NCI-H748 (cell line): ENCODE results near the gene IL36G.
"Not testable (repeated sequence)": the region's sequence is repeated elsewhere in the genome, so short reads cannot be mapped to it uniquely, and the experiment has no call there.

Experiments used
- DNase-seq: peaks from one replicate; lab custom pipeline; 2025; ENCODE audit not compliant: unreplicated experiment; lab: John Stamatoyannopoulos, UW

IL36G gene

GRCh38 chr2:112977559-112978056 lies at the start of gene IL36G:
IL36G (plus strand) TSS chr2:112978006; CDS start chr2:112978639, 633 bp downstream.
- DNase-seq = no peak

DNA sequence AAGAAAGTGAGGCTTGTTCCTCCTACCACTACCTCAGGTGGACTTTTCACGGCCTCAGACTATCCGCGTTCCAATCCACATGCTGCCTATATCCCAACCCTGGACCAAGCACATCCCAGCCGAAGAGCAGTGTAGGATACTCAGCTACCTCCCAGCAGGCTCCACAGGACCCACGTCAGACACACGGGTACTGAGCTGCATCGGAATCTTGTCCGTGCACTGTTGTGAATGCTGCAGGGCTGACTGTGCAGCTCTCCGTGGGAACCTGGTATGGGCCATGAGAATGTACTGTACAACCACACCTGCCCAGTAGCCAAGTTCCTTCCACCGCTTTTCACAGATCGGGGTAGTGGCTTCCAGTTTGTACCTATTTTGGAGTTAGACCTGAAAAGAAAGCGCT lies 44.5 kb upstream of the IL36G start:
- no peak for DNase-seq

- DNase-seq = not testable (repeated sequence)
These were observed 43.7 kb upstream of the IL36G start for GRCh38 chr2:112934117-112934516.

GRCh38 chr2:112936927-112937232 lies 40.9 kb upstream of the IL36G start:
- DNase-seq = no peak

DNA sequence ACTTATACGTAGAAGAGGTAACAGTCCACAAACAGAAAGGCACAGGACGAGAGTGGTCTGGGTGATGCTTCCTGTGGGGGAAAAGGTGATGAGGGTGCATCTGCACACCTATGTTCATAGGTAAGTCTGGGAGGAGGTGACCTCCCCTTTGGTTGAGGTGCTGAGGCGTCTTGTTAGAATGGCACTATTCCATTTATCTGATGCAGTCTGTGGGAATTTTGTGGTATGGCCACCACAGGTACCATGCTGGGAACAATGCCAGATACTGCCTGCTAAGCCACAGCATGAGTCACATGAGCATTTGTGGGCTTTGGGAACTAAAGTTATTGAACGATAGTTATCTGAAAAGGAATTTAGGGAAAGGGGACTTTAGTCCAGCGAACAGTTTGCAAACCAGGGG lies 38.9 kb upstream of the IL36G start:
- DNase-seq = no peak

DNA sequence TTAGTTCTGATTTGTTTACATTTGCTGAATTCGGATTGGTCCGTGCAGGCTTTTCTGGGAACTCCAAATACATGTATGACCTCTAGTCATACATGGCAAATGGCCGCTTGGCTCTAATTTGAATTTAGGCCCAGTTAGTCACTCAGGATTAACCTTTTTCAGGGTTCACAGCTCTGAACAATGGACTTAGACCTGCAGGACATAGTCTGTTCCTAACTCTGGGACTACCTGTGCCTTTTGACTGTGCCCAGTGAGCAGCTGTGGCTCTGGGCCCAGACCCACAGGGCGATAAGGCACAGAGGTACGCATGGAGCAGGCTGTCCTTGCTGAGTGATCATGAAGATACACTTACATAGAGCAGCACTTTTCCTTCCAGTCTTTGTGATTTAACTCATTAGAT lies 38.4 kb upstream of the IL36G start:
- no peak for DNase-seq

DNA sequence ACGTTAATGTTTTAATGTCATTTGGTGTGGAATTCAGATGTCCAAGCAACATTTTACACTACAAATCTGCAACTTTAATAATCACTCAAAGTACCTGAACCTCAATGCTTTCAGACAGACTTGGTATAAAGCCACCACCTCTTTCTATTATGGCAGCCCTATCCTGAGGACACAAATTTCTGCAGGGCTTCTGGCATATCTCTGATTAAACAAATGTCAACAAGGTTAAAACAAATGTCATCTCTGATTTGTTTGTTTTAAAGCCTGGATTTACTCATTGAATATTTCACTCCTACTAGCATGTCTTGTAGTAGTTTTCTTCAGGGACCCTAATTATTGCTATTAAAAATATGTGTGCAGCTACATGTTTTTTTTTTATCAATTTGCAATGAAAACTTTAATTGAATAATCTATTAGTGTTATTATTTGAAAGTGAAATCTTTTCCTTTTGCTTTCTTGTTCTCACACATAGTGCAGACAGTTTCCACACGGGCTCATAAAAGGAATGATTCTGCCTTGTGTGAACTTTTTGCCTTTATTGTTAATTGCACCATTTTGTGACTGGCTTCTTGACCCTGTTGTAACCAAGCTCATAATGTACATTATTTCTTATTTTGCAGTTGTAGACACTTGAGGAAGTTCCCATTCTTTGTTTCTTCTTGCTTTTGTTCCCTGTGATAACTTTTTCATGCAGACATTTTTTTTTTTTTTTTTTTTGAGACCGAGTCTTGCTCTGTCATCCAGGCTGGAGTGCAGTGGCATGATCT lies 36.8 kb upstream of the IL36G start:
- DNase-seq = no peak

DNA sequence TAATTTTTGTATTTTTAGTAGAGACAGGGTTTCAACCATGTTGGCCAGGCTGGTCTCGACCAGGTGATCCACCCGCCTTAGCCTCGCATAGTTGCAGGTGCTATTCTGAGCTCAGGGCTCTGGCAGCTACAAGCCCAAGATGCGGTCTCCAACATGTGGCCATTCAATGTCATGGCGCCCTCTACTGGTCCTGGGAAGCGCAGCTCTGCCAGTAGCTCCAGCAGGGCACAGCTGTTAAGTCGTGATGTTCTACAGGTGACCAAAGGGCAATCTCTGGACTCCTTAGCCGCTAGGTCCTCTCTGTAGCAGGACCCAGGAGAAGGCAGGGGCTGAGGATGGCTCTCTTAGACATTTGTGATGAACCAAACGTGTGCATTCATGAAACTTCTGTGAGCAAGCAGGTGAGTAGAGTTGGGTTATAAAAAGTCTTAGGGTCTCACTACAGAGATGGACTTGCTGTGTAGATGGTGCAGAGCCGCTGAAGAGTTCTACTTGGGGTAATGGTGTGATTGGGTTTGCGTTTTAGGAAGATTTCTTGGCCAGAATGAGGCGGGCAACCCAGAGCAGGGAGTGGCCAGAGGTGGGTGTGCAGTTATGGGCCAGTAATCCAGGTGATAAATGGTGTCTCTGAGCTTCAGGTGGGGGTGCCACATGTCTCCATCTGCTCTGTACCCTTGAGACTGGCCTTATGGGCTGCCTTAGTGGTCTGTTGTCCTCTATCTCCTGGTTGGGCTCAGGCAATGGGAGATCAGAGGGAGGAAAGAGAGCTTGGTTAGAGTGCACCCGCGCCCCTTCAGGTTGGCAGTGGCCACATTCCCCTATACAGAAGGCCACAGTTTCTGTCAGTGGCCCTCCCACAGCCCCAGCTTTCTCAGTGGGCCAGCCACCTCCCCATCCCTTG lies 35.8 kb upstream of the IL36G start:
- peak; percentile 76 for DNase-seq

- no peak for DNase-seq
These were observed 35.2 kb upstream of the IL36G start for GRCh38 chr2:112942654-112943002.

DNA sequence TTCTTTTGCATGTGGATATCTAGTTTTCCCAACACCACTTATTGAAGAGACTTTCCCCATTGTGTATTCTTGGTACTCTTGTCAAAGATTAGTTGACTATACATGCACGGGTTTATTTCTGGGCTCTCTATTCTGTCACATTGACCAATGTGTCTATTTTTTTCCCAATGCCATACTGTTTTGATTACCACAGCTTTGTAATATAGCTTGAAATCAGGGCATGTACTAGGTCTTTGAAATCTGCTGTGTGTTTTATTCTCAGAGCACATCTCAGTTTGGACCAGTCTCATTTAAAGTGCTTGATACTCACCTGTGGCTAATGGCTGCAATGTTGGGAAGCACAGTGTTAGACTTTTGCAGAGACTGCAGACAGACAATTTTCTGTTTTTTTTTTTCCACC lies 32.8 kb upstream of the IL36G start:
- no peak for DNase-seq

GRCh38 chr2:112946086-112946485 lies 31.7 kb upstream of the IL36G start:
- no peak for DNase-seq

- DNase-seq = no peak
These were observed 30.4 kb upstream of the IL36G start for GRCh38 chr2:112947374-112947773.

- no peak for DNase-seq
These were observed 28.4 kb upstream of the IL36G start for GRCh38 chr2:112949456-112949855.

- no peak for DNase-seq
These were observed 23.4 kb upstream of the IL36G start for GRCh38 chr2:112954364-112954763.

GRCh38 chr2:112957511-112957910 lies 20.3 kb upstream of the IL36G start:
- no peak for DNase-seq

DNA sequence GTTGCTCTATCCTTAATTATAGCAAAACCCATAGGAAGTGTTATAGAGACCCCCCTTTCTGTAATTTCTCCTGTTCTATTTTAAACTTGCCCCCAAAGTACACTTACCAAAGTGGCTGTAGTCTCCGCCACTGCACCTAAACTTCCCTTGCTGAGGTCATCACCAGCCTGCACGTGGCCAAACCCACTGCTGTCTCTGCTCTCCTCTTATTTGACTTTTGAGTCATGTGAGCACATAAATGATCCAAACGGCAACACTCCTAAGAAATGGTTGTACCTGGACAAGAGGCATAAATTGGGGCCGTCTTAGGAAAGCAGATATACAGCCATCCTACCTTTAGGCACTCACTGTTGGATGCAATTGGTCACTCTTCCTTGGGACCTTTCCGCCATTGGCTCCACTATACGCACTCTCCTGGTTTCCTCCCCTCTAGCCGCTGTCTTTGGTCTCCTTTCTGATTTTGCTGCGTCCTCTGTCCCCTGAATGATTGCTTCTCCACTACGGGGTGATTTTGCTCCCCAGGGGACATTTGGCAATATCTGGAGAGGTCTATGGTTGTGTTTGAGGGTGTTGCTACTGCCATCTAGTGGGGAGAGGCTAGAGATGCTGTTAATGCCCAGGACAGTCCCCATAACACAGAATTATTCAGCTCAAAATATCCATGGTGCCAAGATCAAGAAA lies 19.2 kb upstream of the IL36G start:
- peak; percentile 42 for DNase-seq

DNA sequence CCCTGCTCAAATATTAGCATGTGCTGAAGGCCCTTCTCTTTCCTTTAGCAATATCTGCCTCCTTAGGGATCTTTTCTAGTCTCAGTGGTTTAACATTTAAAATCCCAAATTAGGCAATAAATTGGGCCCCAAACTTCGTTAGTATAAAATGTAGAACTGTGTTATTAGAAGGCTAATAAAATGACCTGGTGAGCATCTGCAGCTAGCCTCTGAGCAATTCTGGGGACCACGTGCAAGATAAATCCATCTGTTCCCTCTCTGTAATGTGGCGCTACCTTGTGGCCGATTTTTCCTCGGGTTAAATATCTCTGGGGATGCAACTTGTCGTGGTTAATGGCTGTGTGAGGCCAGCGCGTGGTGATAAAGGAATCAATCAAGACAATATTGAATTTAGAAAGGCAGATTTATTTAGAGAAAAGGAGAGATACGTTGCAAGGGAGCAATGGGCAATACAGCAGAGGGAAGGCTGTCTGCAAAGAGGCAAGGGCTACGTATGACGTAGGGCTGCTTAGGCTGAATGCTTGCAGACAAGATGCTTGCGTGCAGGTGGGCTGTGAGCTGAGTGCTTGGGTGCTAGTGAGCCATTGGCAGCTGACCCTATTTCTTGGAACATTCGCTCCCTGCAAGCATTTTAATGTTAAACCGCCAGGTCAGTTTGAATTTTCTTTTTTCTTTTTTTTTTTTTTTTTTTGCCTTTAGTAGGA lies 18.5 kb upstream of the IL36G start:
- peak; percentile 6 for DNase-seq

DNA sequence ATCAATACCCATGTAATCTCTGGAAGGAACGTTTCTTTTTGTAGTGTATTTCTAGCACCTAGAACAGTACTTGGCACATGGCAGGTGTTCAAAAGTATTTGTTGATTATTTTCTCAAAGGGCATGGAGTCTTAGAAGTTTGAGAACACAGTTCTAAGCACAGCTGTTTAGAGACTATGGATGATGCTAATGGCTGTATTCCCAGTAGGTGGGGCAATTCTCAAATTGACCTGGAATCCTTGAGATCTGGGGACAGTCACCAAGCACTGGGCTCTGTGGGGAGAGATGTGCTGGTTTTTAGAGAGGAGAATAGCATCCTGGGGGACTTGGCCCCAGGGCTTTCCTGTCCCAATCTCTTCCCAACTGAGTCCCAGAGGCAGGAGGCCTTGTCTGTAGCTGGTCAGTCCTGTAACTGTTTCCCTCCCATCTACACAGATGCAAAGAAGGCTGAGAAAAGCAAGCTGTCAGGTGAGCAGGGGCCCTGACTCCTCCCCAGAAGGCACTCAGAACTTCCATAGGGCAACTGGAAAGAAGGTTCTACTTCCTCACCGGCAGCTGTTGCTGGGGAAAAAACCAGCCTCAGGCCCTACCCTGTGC lies 17.5 kb upstream of the IL36G start:
- DNase-seq = no peak

DNA sequence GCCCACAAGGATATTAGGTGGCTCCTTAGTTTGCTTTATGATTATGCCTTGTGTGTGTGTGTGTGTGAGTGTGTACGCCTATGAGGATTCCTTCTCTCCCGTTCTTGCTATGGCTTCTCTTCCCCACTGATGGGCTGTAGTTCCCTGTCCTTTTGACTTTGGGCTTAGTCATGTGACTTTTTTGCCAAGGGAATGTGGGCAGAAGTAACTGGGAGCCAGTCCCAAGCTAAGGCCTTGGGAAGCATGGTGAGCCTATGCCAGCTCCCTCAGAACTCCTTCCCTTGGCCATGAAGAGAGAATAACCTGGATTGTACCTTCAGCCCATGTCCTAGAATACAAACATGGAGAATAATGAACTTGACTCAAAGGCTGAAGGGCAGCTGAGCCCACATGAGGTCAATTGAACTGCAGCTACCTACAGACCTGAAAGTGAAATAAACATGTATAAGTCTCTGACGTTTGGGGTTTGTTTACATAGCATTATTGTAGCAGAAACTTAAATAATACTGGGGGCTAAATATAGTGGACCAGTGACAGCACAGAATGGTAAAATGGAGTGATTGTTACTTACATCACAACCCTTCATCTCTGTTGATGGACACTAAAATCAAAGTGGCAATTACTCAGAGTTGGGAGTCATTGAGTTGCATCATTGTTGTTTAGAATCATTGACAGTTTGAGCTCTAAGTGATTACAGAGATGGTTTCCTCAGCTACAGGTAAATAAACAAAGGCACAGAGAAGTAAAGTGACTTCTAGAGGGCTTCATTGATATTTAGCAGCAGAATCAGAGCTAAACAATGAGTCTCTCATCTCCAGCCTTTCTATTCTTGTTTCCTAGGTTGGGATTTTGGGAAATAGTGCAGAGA lies 15.3 kb upstream of the IL36G start:
- peak; percentile 22 for DNase-seq

GRCh38 chr2:112967023-112967422 lies 10.8 kb upstream of the IL36G start:
- DNase-seq = no peak
